CD4-positive, alpha-beta T cell treated with Interferon gamma for 1 hour (primary cell): ENCODE measurements around the gene RAP1GAP2.

Source experiments
- DNase-seq: peaks from one replicate; pipeline ENCODE4 v3.0.0-alpha.2; 2020

The RAP1GAP2 gene

GRCh38 chr17:2924211-2924610 is 128.0 kb downstream of the RAP1GAP2 start:
- DNase-seq = no peak

GRCh38 chr17:2925011-2925410 is 128.8 kb downstream of the RAP1GAP2 start:
- DNase-seq = no peak

DNA sequence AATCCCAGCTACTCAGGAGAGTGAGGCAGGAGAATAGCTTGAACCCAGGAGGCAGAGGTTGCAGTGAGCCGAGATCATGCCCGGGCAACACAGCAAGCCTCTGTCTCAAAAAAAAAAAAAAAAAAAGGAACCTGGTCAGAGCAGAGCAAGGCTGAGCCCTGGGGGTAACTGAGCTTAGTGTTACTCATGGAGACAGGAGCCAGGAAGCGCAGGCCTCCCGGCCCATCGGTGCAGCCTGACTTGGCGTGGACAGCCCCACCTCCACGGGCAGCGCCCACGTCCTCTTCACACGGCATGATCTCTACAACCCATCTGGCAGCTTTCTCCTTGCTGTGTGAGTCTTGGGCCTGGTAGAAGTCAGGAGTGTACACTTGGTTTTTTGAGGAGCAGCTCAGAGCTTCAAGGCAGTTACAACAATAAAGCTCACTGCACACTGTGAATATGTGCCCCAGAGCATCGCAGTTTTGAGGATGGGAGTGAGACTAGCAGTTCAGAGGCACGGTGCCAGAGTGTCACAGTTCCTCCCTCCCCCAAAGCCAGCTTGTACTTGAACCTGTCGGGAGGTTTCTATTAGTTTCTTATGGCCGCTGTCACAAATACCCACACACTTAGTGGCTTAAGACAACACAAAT is 129.9 kb downstream of the RAP1GAP2 start:
- no peak for DNase-seq

- no peak for DNase-seq
These were observed 132.2 kb downstream of the RAP1GAP2 start for GRCh38 chr17:2928294-2928890.

DNA sequence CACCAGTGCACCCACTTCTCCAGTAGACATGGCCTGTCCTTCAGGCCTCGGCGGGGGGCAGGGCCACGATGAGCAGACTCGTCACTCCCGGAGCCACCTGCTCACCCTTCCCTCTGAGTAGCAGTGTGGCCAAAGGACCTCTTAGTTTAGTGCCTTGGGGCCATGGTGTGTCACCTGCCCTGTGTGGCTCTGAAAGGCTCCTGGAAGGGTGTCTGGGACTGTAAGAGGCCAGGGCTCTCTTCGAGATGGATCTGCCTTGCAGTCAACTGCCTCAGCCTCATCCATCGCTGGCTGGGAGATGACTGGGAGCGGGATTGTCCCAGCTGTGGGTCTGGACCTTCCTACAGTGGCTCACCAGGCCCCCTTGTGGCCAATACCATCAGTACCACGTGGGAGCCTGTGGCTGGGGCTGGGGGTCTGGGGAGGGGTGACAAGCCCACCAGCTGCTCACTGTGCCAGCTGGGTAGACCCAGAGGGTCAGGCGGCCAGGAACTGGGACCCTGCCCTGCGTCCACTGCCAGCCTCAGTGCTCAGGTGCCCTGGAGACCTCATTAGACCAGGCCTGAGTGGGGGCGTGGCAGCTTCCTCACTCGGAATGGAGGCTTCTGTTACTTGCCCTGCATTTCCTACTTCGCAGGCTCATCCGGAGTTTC is 133.8 kb downstream of the RAP1GAP2 start:
- DNase-seq = no peak

- DNase-seq = no peak
These were observed 135.6 kb downstream of the RAP1GAP2 start for GRCh38 chr17:2931876-2932275.

- DNase-seq = no peak
These were observed 136.7 kb downstream of the RAP1GAP2 start for GRCh38 chr17:2932946-2933345.

DNA sequence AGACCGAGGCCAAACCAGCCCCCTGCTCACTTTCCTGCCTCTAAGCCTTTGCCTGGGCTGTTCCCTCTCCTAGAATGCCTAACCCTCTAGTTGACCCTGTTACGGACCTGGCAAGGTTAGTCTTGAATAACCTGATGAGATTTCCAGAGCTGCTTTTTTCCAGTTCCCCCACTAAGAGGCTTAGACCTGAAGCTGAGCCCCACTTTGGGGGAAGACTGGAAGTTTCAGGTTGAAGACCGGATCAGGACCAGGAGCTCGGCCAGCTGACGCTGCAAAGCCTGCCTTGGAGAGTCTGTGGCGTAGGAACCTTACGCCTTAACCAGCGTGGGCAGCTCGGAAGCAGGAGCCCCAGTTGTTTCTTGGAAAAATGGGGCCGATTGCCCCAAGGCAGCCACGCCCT is 137.4 kb downstream of the RAP1GAP2 start:
- DNase-seq = no peak

DNA sequence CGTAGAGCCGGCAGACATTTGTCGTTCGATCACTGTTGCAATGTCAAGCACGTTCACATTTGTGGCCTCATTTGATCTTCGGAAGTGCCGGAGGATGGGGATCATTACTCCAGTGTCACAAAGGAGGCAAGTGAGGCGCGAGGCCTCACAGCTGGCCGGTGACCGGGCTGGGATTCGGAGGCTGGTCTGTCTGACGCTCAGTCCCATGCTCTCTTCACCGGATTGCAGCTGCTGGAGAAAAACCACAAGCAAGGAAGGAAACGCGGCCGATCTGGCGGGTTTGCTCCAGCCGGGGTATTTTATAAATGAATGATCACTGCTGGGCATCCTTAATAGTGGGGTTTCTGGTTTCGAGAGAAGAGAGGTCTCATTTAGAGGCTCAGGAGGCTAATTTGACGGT is 139.4 kb downstream of the RAP1GAP2 start:
- no peak for DNase-seq

GRCh38 chr17:2936351-2936750 is 140.1 kb downstream of the RAP1GAP2 start:
- DNase-seq = no peak

DNA sequence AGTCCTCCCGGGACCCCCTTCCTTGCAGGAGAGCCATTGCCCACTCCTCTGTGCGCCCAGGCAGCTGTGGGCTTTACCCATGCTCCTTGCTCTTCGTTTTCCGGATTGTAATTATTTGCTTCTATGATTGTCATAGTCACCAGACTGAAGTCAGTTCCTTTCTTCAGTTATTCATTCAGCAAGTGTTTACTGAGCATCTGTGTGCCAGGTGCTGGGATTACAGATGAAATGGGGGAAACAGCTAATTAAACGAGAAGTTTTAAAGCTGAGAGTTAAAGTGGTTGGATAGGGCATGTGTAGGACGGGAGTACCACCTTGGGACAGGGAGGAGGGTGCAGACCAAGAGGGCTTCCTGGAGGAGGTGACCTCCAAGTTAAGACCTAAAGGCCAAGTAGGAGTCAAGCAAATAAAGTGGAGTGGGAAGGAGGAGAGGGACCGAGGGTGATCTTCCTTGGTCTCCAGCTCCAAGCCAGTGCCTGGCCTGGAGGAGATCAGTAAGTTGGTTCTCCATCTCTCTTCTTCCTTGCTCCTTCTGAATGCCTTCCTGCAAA is 140.6 kb downstream of the RAP1GAP2 start:
- DNase-seq = no peak

DNA sequence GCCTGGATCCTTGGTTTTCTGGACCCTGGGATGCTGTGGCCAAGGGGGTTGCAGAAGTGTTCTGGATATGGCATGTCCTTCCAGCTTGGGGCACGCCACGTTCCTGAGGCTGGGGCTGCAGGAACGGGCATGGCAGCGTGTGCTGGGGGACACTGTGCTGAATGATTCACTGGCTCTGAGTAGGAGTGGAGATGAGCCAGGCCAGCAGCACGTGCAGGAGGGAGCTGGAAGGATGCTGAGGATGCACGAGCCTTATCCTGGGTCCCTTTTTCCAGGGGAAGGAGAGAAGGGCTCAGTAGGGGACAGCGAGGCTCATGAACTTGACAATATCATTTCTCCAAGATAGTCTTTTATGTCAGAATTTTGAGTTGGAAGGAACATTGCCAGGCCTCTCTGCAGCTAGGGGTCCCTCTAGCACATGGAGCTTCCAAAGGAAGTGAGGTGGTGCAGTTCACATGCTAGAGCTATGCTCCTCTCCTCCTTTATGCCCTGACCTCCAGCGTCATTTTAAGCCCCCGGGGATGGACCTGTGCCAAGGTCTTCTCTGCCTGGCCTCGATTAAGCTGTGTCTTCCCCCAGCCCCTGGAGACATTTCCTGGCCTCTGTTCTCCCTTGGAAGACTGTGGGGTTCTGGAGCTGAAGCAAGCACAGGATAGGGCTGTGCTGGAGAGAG is 141.2 kb downstream of the RAP1GAP2 start:
- no peak for DNase-seq

GRCh38 chr17:2939714-2940351 is 143.6 kb downstream of the RAP1GAP2 start:
- DNase-seq = no peak

GRCh38 chr17:2940352-2940751 is 144.1 kb downstream of the RAP1GAP2 start:
- no peak for DNase-seq

- no peak for DNase-seq
These were observed 147.7 kb downstream of the RAP1GAP2 start for GRCh38 chr17:2943981-2944380.

GRCh38 chr17:2945299-2945698 is 149.1 kb downstream of the RAP1GAP2 start:
- no peak for DNase-seq

DNA sequence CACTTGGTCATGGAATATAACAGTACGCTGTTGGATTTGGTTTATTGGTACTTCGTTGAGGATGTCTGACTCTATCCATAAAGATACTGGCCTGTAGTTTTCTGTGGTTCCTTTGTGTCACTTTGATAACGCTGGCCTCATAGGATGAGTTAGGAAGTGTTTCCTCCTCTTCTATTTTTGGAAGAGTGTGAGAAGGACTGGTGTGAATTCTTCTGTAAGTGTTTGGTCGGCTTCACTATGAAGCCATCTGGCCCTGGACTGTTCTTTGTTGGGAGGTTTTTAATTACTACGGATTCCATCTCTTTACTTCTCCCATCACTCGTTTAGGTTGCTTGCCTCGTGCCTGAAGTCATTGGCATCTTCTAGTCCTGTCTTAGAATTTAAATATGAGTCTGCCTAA is 149.9 kb downstream of the RAP1GAP2 start:
- no peak for DNase-seq

- no peak for DNase-seq
These were observed 151.3 kb downstream of the RAP1GAP2 start for GRCh38 chr17:2947588-2947950.

GRCh38 chr17:2947996-2948550 is 151.8 kb downstream of the RAP1GAP2 start:
- DNase-seq = no peak

- no peak for DNase-seq
These were observed 152.7 kb downstream of the RAP1GAP2 start for GRCh38 chr17:2948721-2949468.

DNA sequence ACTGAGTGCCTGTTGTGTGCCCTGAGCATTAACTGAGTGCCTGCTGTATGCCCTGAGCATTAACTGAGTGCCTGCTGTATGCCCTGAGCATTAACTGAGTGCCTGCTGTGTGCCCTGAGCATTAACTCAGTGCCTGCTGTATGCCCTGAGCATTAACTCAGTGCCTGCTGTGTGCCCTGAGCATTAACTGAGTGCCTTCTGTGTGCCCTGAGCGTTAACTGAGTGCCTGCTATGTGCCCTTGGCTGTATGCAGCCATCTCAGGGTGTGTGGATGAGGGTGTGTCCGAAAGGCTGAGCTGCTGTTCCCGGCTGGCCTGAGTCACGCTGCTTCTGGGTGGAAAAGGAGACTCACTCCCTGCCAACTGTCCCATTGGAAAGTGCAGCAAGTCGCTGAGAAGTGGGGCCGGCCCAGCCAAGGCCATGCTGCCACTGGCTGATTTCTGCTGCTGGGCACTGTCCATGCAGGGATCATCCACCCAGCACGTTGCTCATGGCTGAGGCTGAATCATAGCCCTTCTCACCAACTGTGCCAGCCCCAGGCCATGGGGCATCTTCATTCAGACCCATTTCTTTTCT is 153.3 kb downstream of the RAP1GAP2 start:
- no peak for DNase-seq

- DNase-seq = no peak
These were observed 154.6 kb downstream of the RAP1GAP2 start for GRCh38 chr17:2950846-2951245.
